Ishikawa (cell line): ENCODE results near the gene PACSIN3.

ENCODE experiments used
- CEBPB ChIP-seq: IDR thresholded peaks from 2 replicates; pipeline ENCODE4 v1.6.1; 2012
- CREB1 ChIP-seq: IDR thresholded peaks from 2 replicates; pipeline ENCODE4 v1.6.1; 2012; ENCODE audit warnings: low read depth
- EGR1 ChIP-seq: IDR thresholded peaks from 2 replicates; pipeline ENCODE4 v1.6.1; 2012
- EP300 ChIP-seq: IDR thresholded peaks from 2 replicates; pipeline ENCODE4 v1.6.1; 2012; ENCODE audit warnings: borderline replicate concordance
- FOXM1 ChIP-seq: IDR thresholded peaks from 2 replicates; pipeline ENCODE4 v1.6.1; 2012; ENCODE audit warnings: low read depth, borderline replicate concordance
- MAX ChIP-seq: IDR thresholded peaks from 2 replicates; pipeline ENCODE4 v1.6.1; 2012
- NFIC ChIP-seq: IDR thresholded peaks from 2 replicates; pipeline ENCODE4 v1.6.1; 2012
- RAD21 ChIP-seq: IDR thresholded peaks from 2 replicates; pipeline ENCODE4 v1.6.1; 2012; ENCODE audit warnings: low read depth
- REST ChIP-seq: IDR thresholded peaks from 2 replicates; pipeline ENCODE4 v1.6.1; 2012; ENCODE audit warnings: low read depth, mild to moderate bottlenecking
- TAF1 ChIP-seq: IDR thresholded peaks from 2 replicates; pipeline ENCODE4 v1.6.1; 2012; ENCODE audit warnings: low read depth, mild to moderate bottlenecking
- TCF12 ChIP-seq: IDR thresholded peaks from 2 replicates; pipeline ENCODE4 v1.6.1; 2012; ENCODE audit warnings: low read depth
- TEAD4 ChIP-seq: IDR thresholded peaks from 2 replicates; pipeline ENCODE4 v1.6.1; 2012
- YY1 ChIP-seq: IDR thresholded peaks from 2 replicates; pipeline ENCODE4 v1.6.1; 2012; ENCODE audit warnings: low read depth
- ZBTB7A ChIP-seq: IDR thresholded peaks from 2 replicates; pipeline ENCODE4 v1.6.1; 2012; ENCODE audit warnings: low read depth
- TF ChIP-seq, protein P1 (sequence below): IDR thresholded peaks from 2 replicates; pipeline ENCODE4 v1.6.1; 2012

Gene PACSIN3

DNA sequence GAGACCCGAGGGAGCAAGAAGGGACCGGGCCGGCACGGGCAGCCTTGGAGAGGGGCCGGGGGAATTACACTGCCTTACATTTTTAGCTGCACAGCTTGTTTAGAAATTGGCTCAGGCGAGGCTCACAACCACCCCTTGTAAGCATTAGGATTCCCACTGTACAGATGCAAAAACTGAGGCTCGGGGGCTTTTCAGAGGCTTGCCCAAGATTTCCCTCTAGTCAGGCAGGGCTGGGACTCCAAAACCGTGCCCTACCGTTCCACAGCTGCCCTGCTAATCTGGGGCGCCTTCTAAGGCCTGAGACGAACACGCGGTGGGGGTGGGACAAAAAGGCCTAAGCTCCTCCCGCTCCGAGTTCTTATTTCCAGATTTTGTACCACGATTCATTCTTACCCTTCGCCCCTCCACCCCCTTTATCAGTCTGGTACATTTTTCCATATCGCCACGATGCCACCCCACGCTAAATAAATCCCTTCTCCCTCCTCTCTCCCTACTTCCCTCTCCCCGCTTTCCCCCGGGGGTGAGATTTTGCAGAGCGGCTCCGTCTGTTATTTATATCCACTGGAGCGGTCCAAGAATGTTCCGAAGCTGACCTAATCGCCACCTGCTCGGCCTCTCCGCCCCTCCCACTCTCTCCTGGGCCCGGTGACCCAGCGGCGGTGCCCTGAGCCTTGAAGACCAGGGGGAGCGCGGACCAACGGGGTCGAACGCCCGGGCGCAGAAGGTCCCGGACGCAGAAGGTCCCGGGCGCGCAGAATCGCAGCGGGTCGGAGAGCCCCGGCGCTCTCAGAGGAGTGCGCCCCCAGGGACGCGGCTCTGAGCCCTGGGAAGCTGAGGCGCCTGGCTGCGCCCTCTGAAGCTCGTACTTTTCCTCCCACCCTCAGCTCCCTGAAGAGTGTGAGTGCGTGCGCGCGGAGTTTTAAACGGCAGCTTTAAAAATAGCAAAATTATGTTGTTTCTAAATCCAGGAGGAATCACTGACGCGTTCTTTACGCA lies 764 bp upstream of the PACSIN3 start:
- TF ChIP-seq REST (no peak), CEBPB (no peak), RAD21 (no peak), FOXM1 (no peak), TCF12 (no peak), NFIC (no peak), TEAD4 (no peak), ZBTB7A (no peak), TAF1 (no peak), MAX (no peak), YY1 (no peak), EGR1 (no peak), CREB1 (no peak), EP300 (no peak)
- TF ChIP-seq, protein P1, sequence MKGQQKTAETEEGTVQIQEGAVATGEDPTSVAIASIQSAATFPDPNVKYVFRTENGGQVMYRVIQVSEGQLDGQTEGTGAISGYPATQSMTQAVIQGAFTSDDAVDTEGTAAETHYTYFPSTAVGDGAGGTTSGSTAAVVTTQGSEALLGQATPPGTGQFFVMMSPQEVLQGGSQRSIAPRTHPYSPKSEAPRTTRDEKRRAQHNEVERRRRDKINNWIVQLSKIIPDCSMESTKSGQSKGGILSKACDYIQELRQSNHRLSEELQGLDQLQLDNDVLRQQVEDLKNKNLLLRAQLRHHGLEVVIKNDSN, result no peak

DNA sequence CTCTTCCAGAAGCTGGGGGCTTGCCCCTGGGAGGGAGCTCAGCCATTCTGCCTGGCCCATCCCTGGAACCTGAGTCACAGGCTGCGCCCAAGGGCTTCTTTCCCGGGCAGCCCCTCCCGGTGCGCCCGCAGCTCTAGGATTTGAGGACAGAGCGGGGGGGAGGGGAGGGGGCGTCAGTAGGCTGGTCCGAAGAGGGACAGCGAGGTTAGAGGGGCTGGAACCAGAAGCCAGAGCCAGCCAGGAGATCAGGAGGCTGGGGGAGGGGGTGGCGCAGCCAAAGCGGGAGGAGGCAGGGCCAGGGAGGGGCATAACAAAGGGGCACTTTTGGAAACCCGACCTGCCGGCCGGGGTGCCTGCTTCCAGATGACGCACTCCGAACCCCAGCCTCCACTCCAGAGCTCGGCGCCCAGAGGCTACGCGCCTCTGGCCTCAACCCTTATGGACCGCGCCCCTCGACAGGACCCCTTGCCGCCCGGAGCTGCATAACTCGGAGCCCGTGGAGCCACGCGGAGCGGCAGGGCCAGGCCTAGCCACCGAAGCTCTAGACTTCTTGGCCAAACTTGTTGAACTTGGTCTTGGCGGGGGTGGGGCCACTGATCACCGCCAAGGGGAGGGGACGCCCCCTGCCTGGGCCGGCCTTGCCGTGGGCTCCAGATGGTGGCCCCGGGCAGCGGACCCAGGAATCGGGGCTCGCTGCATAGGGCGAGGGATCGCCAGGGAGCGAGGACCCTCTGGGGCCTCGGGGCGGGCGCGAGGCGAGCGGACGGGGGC lies 744 bp downstream of the PACSIN3 start:
- TF ChIP-seq REST, result no peak
- TF ChIP-seq CEBPB, result no peak
- no peak; the same call in 1 of the 2 replicates for TF ChIP-seq RAD21
- peak; percentile 88; the same call in 1 of the 2 replicates for TF ChIP-seq ZBTB7A
- TF ChIP-seq EGR1, result no peak
- TF ChIP-seq, protein P1, result peak; percentile 18; the same call in 1 of the 2 replicates
- TF ChIP-seq TCF12, result peak; percentile 48; the same call in 1 of the 2 replicates
- TF ChIP-seq TEAD4, result 0 out of 2 replicates have a peak, but pooled peaks have one; percentile 24
- 0 out of 2 replicates have a peak, but pooled peaks have one; percentile 29 for TF ChIP-seq EP300
- peak; percentile 30; the same call in 1 of the 2 replicates for TF ChIP-seq NFIC
- TF ChIP-seq MAX, result peak; percentile 88
- peak; percentile 55; the same call in 1 of the 2 replicates for TF ChIP-seq TAF1
- TF ChIP-seq YY1, result 0 out of 2 replicates have a peak, but pooled peaks have one; percentile 52
- TF ChIP-seq FOXM1, result no peak
- TF ChIP-seq CREB1, result peak; percentile 44; the same call in 1 of the 2 replicates

DNA sequence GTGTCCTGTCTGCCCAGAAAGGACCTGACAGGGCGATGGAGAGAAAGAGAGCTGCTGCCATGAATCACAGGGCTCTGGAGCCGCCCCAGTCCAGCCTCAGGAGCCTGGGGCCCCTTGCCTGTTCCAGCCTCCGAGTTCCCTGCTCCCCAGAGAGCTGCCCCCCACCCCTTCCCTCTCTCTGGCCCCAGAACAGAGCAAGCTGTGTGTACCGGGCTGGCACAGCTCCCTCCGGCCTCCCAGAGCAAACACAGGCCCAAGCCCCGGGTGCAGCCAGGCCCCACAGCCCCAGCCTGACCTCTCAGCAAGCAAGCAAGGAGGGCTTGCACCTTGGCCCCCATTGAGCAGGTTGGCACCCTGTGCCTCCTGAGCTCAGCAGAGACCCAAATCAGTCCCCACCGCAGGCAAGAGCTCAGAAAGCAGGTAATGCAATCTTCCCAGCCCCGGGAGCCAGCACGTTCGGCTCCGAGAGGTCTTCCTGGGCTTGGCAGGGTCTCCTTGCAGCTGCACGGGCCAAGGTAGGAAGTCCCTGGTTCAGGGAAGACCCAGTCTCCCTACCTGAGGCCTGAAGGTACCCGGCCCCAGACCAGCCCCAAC lies 1.4 kb downstream of the PACSIN3 start:
- TF ChIP-seq RAD21, result no peak
- no peak for TF ChIP-seq CEBPB
- TF ChIP-seq TEAD4, result no peak
- no peak for TF ChIP-seq NFIC
- TF ChIP-seq, protein P1, result no peak
- no peak for TF ChIP-seq ZBTB7A
- TF ChIP-seq TAF1, result no peak
- TF ChIP-seq TCF12, result no peak
- TF ChIP-seq FOXM1, result no peak
- no peak for TF ChIP-seq EP300
- no peak for TF ChIP-seq MAX
- no peak for TF ChIP-seq EGR1
